Measurements from ENCODE around the gene FBXL22.

GRCh38 chr15:63559753-63560152 is 37.4 kb upstream of the FBXL22 start:
- TF ChIP-seq PRDM15 (CRISPR knock-in tag; IDR thresholded peaks at IDR 0.05) (no peak), CTCF (IDR thresholded peaks at IDR 0.05) (no peak), USF2 (CRISPR knock-in tag; IDR thresholded peaks at IDR 0.05) (no peak), ATF2 (CRISPR knock-in tag; IDR thresholded peaks at IDR 0.05; ENCODE audit: borderline replicate concordance, low read depth) (no peak), ETV6 (CRISPR knock-in tag; IDR thresholded peaks at IDR 0.05) (no peak), ZBTB43 (CRISPR knock-in tag; IDR thresholded peaks at IDR 0.05) (no peak)

Data from WTC11 (cell line).